ENCODE data around the gene ADAMTSL3.

The ADAMTSL3 gene

DNA sequence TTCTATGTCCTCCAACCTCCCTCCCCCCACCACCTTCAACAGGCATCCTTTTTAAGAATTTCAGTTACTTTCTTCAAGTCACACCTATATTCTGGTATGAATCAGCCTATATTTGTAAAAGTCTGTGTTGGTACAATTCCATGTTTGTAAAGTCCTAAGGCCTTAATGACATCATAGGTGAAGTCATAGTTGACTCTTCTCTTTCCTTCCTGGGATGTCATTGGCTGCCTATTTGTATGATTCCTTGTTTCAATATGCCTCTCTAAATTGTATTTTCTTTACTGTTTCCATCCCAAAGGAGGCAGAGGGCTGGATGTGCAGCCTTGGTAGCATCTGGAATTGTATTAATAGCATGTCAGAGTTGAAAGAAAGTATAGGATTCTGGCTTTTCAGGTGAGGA lies 56.5 kb downstream of the ADAMTSL3 start:
- no peak overlapping the region for H3K4me3 ChIP-seq (ENCODE audit: low read depth, low read length)
- TF ChIP-seq, protein P1, sequence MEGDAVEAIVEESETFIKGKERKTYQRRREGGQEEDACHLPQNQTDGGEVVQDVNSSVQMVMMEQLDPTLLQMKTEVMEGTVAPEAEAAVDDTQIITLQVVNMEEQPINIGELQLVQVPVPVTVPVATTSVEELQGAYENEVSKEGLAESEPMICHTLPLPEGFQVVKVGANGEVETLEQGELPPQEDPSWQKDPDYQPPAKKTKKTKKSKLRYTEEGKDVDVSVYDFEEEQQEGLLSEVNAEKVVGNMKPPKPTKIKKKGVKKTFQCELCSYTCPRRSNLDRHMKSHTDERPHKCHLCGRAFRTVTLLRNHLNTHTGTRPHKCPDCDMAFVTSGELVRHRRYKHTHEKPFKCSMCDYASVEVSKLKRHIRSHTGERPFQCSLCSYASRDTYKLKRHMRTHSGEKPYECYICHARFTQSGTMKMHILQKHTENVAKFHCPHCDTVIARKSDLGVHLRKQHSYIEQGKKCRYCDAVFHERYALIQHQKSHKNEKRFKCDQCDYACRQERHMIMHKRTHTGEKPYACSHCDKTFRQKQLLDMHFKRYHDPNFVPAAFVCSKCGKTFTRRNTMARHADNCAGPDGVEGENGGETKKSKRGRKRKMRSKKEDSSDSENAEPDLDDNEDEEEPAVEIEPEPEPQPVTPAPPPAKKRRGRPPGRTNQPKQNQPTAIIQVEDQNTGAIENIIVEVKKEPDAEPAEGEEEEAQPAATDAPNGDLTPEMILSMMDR (IDR thresholded peaks at IDR 0.05; ENCODE audit: low read depth, low read length, missing control alignments), result no peak
- no peak for DNase-seq (ENCODE audit: low read depth)

DNA sequence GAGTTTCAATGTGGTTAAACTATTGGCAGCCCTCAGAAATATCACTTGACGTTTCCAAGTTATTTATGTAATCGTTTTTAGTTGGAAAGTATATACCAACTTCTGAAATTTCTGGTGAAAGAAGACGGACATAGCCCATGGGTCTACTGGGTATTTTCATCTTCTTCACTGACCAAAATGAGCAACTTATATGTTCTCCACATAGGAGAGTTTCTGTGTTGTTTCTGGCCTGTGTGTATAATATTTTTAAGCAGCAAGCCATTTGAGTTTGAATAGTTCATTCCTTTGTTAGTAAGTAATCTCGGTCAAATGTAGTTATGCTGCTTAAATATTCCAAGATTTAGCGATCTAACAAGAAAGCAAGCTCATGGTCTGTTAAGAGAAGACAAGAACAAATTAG lies 57.3 kb downstream of the ADAMTSL3 start:
- no peak for DNase-seq (ENCODE audit: low read depth)
- H3K4me3 ChIP-seq (ENCODE audit: low read depth, low read length), result no peak overlapping the region
- TF ChIP-seq, protein P1 (IDR thresholded peaks at IDR 0.05; ENCODE audit: low read depth, low read length, missing control alignments), result no peak

DNA sequence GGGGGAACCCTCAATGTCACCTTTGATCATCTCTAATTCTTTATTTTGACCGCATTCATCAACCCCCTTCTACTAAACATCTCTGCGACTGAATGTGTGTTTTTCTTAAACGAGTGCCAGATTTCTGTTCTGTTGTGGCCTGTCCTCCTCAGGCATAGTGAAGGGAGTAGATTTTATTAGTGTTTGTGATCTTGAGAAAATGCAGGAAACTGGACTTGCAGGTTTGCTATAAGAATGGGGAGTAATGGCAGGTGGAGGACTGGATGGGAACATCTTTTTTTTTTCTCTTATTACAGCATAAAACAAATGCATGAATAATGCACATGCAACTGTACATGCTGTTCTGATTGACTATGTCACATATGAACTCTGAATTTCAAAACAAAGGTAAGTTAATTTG lies 59.3 kb downstream of the ADAMTSL3 start:
- H3K4me3 ChIP-seq (ENCODE audit: low read depth, low read length), result no peak overlapping the region
- TF ChIP-seq, protein P1 (IDR thresholded peaks at IDR 0.05; ENCODE audit: low read depth, low read length, missing control alignments), result no peak
- DNase-seq (ENCODE audit: low read depth), result no peak

DNA sequence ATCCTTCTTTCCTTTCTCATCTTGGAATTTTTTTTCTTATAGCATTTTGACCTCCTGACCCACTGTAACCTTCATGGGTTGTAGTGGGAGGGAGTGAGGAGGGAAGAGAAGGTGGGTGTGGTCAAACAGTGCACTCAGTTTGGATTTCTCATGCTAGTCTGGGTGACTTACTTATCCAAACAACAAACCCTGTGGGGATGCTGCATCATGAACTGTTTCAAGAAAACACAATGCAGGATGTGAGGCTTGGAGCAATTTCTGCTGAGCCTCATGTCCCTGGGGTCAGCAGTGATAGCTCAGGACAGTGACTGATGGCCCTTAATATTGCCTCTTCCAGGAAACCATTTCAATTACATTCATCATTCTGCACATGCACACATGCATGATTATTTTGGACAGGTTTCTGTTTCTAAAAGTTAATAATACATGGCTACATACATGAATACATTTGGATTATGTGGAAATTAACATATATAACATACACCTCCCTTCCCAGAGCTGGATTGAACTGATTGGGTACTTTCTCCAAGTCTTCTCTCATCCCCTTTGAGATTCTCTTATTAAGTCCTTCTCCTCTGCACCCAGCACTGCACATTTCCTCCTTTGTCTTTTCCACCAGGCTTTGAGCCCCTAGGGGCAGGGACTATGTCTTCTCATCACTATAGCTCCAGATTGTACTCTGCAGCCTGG lies 61.2 kb downstream of the ADAMTSL3 start:
- no peak overlapping the region for H3K4me3 ChIP-seq (ENCODE audit: low read depth, low read length)
- TF ChIP-seq, protein P1 (IDR thresholded peaks at IDR 0.05; ENCODE audit: low read depth, low read length, missing control alignments), result no peak
- no peak for DNase-seq (ENCODE audit: low read depth)

DNA sequence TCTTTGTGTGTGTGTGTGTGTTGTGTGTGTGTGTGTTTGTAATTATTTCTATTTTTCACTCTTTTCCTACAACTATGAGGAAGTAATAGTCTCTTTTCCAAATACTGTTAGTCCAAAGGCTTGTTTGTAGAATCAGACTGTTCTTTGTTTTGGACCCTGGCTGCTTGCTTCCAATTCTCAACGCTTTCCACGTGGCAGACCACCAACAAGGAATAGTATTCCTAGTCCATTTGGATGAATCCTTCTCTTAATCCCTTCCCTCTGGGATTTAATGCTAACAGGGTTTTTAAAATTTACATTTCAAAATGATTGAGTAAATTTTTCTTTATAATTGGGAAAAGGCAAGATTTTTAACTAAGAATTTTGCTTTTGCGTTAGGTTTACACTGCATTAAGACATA lies 62.7 kb downstream of the ADAMTSL3 start:
- H3K4me3 ChIP-seq (ENCODE audit: low read depth, low read length), result no peak overlapping the region
- DNase-seq (ENCODE audit: low read depth), result no peak
- TF ChIP-seq, protein P1 (IDR thresholded peaks at IDR 0.05; ENCODE audit: low read depth, low read length, missing control alignments), result no peak

DNA sequence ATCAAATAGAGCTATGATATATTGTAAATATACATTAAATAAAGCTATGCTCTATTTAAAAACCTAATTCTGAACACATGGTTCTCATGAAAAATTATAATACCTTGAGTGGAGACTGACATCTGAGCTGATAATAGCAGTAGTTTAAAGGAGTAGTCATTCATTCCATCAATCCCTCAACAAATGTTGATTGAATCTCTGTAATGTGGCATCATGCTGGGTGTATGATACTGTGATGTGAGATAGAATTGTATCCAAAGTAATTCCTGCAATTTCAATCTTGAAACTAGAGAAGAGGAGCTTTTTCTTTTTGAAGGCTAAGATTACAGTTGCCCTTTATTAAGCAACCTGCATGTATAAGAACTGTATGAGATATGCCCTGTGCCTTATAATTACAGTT lies 63.1 kb downstream of the ADAMTSL3 start:
- no peak overlapping the region for H3K4me3 ChIP-seq (ENCODE audit: low read depth, low read length)
- DNase-seq (ENCODE audit: low read depth), result no peak
- TF ChIP-seq, protein P1 (IDR thresholded peaks at IDR 0.05; ENCODE audit: low read depth, low read length, missing control alignments), result no peak

DNA sequence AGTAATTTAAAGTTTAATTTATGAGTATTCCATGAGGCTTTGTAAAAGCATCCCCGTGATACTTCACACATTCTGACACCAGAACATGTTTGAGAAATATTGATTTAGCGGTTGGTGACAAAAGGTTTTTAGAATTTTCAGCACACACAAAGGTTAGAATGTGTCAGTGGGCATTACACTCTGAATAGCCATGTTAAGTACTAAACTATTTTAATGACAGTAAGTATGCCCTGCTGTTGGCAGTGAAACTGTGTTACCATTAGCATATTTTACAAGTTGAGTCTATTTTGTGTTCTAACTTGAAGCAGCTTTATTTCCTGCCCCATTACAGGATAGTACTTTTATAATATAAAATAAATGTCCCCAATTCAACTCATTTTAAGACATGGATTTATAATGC lies 66.5 kb downstream of the ADAMTSL3 start:
- TF ChIP-seq, protein P1 (IDR thresholded peaks at IDR 0.05; ENCODE audit: low read depth, low read length, missing control alignments), result no peak
- no peak for DNase-seq (ENCODE audit: low read depth)

More for the DNA sequence above, 66.5 kb downstream of the ADAMTSL3 start:
- H3K4me3 ChIP-seq (ENCODE audit: low read depth, low read length), result no peak overlapping the region

All from GM12864 (cell line).